Measurements from ENCODE around the gene LTBP1. TPM values are rescaled to one million over a fixed set of nuclear protein-coding genes. Genes with fewer than 3 reads are reported as not detected.
A peak's percentile ranks its signal among the peaks of the same experiment; 100 is the strongest.

The LTBP1 gene
- total RNA-seq, 1 experiment from 2014 or later, result 28.5 TPM

- no peak overlapping the region for H2BK15ac ChIP-seq (ENCODE audit: low read depth, low read length)
Measured at GRCh38 chr2:33136566-33136965, 189.8 kb downstream of the LTBP1 start.

More at GRCh38 chr2:33136566-33136965, 189.8 kb downstream of the LTBP1 start:
- no peak for DNase-seq
- Histone ChIP-seq H3K14ac (ENCODE audit: insufficient read depth, low read length) (no peak overlapping the region), H3K23me2 (ENCODE audit: insufficient read length, low read depth, low read length, poor library complexity, severe bottlenecking) (no peaks in the 10 kb centered on the region), H4K20me1 (ENCODE audit: control insufficient read depth, insufficient read depth, insufficient read length) (no peaks in the 10 kb centered on the region), H3K27me3 (ENCODE audit: insufficient read depth, low read length) (no peaks in the 10 kb centered on the region), H3K4me1 (ENCODE audit: insufficient read depth, low read length) (peaks cover 3% of the 10 kb centered on the region; the same call in 1 of the 2 replicates), H3K18ac (ENCODE audit: insufficient read length, low read depth, low read length) (no peak overlapping the region), H2BK20ac (ENCODE audit: low read depth, low read length, poor library complexity, severe bottlenecking) (no peak overlapping the region), H3K4ac (ENCODE audit: low read depth, low read length) (no peak overlapping the region), H3K23ac (ENCODE audit: insufficient read length, low read depth, low read length) (no peak overlapping the region), H4K8ac (replicated peaks; ENCODE audit: insufficient read length, low read depth, low read length) (no peak overlapping the region), H3K79me1 (ENCODE audit: insufficient read depth, low read depth, low read length, poor library complexity, severe bottlenecking) (no peaks in the 10 kb centered on the region), H3K56ac (ENCODE audit: insufficient read length, low read depth, low read length) (no peak overlapping the region), H2AFZ (ENCODE audit: low read length) (no peak overlapping the region), H3K79me2 (ENCODE audit: insufficient read depth, low read length) (no peaks in the 10 kb centered on the region), H2BK12ac (ENCODE audit: insufficient read length, low read depth, low read length) (no peak overlapping the region), H3K4me2 (ENCODE audit: insufficient read depth, insufficient read length, low read length) (no peak overlapping the region), H4K5ac (ENCODE audit: insufficient read length, low read depth, low read length) (no peak overlapping the region), H3T11ph (ENCODE audit: low read length) (no peak overlapping the region), H2BK120ac (ENCODE audit: low read depth, low read length, poor library complexity, severe bottlenecking) (no peak overlapping the region), H3K9ac (ENCODE audit: extremely low read depth, insufficient read length, low read length) (no peak overlapping the region), H4K91ac (ENCODE audit: insufficient read length, low read depth, low read length) (no peak overlapping the region), H2AK5ac (ENCODE audit: insufficient read length, low read length) (no peak overlapping the region), H3K27ac (ENCODE audit: insufficient read length, low read depth, low read length) (no peak overlapping the region), H2BK5ac (ENCODE audit: insufficient read length, low read length) (no peak overlapping the region), H3K9me3 (ENCODE audit: control insufficient read depth, low read depth, low read length) (no peaks in the 10 kb centered on the region)
- H3K4me1 Mint-ChIP-seq, result peaks cover 20 to 24% of the 10 kb centered on the region in 2 experiments
- no peak overlapping the region for H3K4me3 Mint-ChIP-seq
- WGBS (ENCODE audit: extremely low coverage, insufficient read length, low lambda C conversion rate), result no CpG with 5 or more reads among the region's 1 CpG
- no peak for TF ChIP-seq CTCF (conservative IDR thresholded peaks at IDR 0.05)
- H3K27ac Mint-ChIP-seq, result peak overlapping the region in 1 of 3 experiments; percentile 45; a peak in 1 of 7 replicates
- H3K36me3 Mint-ChIP-seq (ENCODE audit: insufficient read depth in 1 of 3, low read depth in 3 of 3), result no peaks in the 10 kb centered on the region
- H3K27me3 Mint-ChIP-seq (ENCODE audit: low read depth), result no peaks in the 10 kb centered on the region
- H3K9me3 Mint-ChIP-seq, result no peaks in the 10 kb centered on the region
